ENCODE data around the gene GNAO1.

GRCh38 chr16:56352351-56353053 lies 161.2 kb downstream of the GNAO1 start:
- TF ChIP-seq CTCF (IDR thresholded peaks at IDR 0.05) = no peak
- TF ChIP-seq POLR2A (IDR thresholded peaks at IDR 0.05) = no peak
